T47D (cell line): ENCODE measurements around the gene CRTC3.
"Not testable (repeated sequence)": the region's sequence is repeated elsewhere in the genome, so short reads cannot be mapped to it uniquely, and the experiment has no call there.

ENCODE experiments used
- DNase-seq, 2 experiments: peaks; one replicate each; pipeline versions ENCODE4 v3.0.0 to v3.0.0-alpha.2; 2011 to 2012; ENCODE audit warnings: low read depth in 1 of 2, low spot score in 1 of 2
- JUND ChIP-seq: IDR thresholded peaks from 2 replicates; pipeline ENCODE4 v1.6.1; 2012; ENCODE audit warnings: low read depth
- in situ Hi-C: cut with HindIII; loops from 2 replicates; pipeline ENCODE4 v1.10.0; 2016; ENCODE audit warnings: low sequenced_read_pairs, low pct_unique_long_range_greater_than_20kb

The CRTC3 gene

GRCh38 chr15:90674476-90674875, 144.8 kb downstream of the CRTC3 start:
- in situ Hi-C loops: no loop called here
- no peak for DNase-seq
- TF ChIP-seq JUND: no peak

GRCh38 chr15:90675464-90675863, 145.7 kb downstream of the CRTC3 start:
- in situ Hi-C loops: no loop called here
- TF ChIP-seq JUND: no peak
- no peak for DNase-seq

- no peak for TF ChIP-seq JUND
- no peak for DNase-seq
- in situ Hi-C loops: no loop called here
Measured at GRCh38 chr15:90677807-90678790, 148.4 kb downstream of the CRTC3 start.

GRCh38 chr15:90679959-90680358, 150.2 kb downstream of the CRTC3 start:
- no peak for TF ChIP-seq JUND

GRCh38 chr15:90680371-90680935, 150.7 kb downstream of the CRTC3 start:
- in situ Hi-C loops: no loop called here
- no peak for DNase-seq
- no peak for TF ChIP-seq JUND

More at GRCh38 chr15:90679959-90680358, 150.2 kb downstream of the CRTC3 start:
- in situ Hi-C loops: no loop called here
- no peak for DNase-seq

- no peak for TF ChIP-seq JUND
- in situ Hi-C loops: no loop called here
- DNase-seq: no peak
Measured at GRCh38 chr15:90681056-90681455, 151.3 kb downstream of the CRTC3 start.

GRCh38 chr15:90681480-90681879, 151.8 kb downstream of the CRTC3 start:
- no peak for TF ChIP-seq JUND
- in situ Hi-C loops: no loop called here
- no peak for DNase-seq

- TF ChIP-seq JUND: no peak
- in situ Hi-C loops: no loop called here
- DNase-seq: no peak
Measured at GRCh38 chr15:90683371-90683770, 153.6 kb downstream of the CRTC3 start.

GRCh38 chr15:90683876-90684275, 154.2 kb downstream of the CRTC3 start:
- no peak for TF ChIP-seq JUND
- DNase-seq: no peak
- in situ Hi-C loops: no loop called here

- in situ Hi-C loops: no loop called here
- DNase-seq: no peak
- TF ChIP-seq JUND: no peak
Measured at GRCh38 chr15:90684281-90684680, 154.6 kb downstream of the CRTC3 start.

GRCh38 chr15:90685591-90686434, 156.1 kb downstream of the CRTC3 start:
- DNase-seq: no peak
- no peak for TF ChIP-seq JUND
- in situ Hi-C loops: no loop called here

- in situ Hi-C loops: no loop called here
- TF ChIP-seq JUND: no peak
- DNase-seq: no peak
Measured at GRCh38 chr15:90686435-90687218, 156.9 kb downstream of the CRTC3 start.

- DNase-seq, in situ Hi-C loops: not testable (repeated sequence)
Measured at GRCh38 chr15:90689326-90689961, 159.7 kb downstream of the CRTC3 start.
